H9 (cell line): Measurements from ENCODE around the gene MBOAT2. TPM values are rescaled to one million over a fixed set of nuclear protein-coding genes. Genes with fewer than 3 reads are reported as not detected.

Source experiments
- DNase-seq: peaks from one replicate; pipeline ENCODE4 v3.0.0-alpha.2; 2017
- H2AFZ ChIP-seq: one replicate; pipeline ENCODE4 v1.6.1; 2013; ENCODE audit warnings: mild to moderate bottlenecking, low read length, control low read depth, moderate library complexity
- H2AK5ac ChIP-seq: 2 replicates; pipeline ENCODE4 v1.6.1; 2013; ENCODE audit warnings: low read length, control low read depth, mixed read lengths; ENCODE audit not compliant: insufficient read length
- H2BK120ac ChIP-seq: one replicate; pipeline ENCODE4 v1.6.1; 2013; ENCODE audit warnings: low read depth, mild to moderate bottlenecking, low read length, control low read depth, inconsistent platforms; ENCODE audit not compliant: poor library complexity, severe bottlenecking
- H2BK12ac ChIP-seq: 2 replicates; pipeline ENCODE4 v1.6.1; 2013; ENCODE audit warnings: low read length, control low read depth, mixed read lengths, low read depth; ENCODE audit not compliant: insufficient read length
- H2BK15ac ChIP-seq: 2 replicates; pipeline ENCODE4 v1.6.1; 2013; ENCODE audit warnings: low read depth, low read length, control low read depth
- H2BK20ac ChIP-seq: one replicate; pipeline ENCODE4 v1.6.1; 2013; ENCODE audit warnings: low read depth, mild to moderate bottlenecking, low read length, control low read depth, inconsistent platforms; ENCODE audit not compliant: poor library complexity, severe bottlenecking
- H2BK5ac ChIP-seq: 2 replicates; pipeline ENCODE4 v1.6.1; 2013; ENCODE audit warnings: low read length, control low read depth, mixed read lengths; ENCODE audit not compliant: insufficient read length
- H3K14ac ChIP-seq: 2 replicates; pipeline ENCODE4 v1.6.1; 2013; ENCODE audit warnings: low read length, control low read depth; ENCODE audit not compliant: insufficient read depth
- H3K18ac ChIP-seq: 2 replicates; pipeline ENCODE4 v1.6.1; 2013; ENCODE audit warnings: low read depth, mild to moderate bottlenecking, mixed read lengths, low read length, control low read depth; ENCODE audit not compliant: insufficient read length
- H3K23ac ChIP-seq: 2 replicates; pipeline ENCODE4 v1.6.1; 2013; ENCODE audit warnings: low read length, control low read depth, mixed read lengths, low read depth; ENCODE audit not compliant: insufficient read length
- H3K23me2 ChIP-seq: 2 replicates; pipeline ENCODE4 v1.6.1; 2013; ENCODE audit warnings: low read depth, mild to moderate bottlenecking, mixed read lengths, low read length, control low read depth; ENCODE audit not compliant: insufficient read length, poor library complexity, severe bottlenecking
- H3K27ac ChIP-seq: 2 replicates; pipeline ENCODE4 v1.5.1; 2013; ENCODE audit warnings: low read length, control low read depth, mixed read lengths, low read depth; ENCODE audit not compliant: insufficient read length
- H3K27me3 ChIP-seq: 2 replicates; pipeline ENCODE4 v1.6.1; 2013; ENCODE audit warnings: low read length, control low read depth, inconsistent platforms; ENCODE audit not compliant: insufficient read depth
- H3K4ac ChIP-seq: 2 replicates; pipeline ENCODE4 v1.6.1; 2013; ENCODE audit warnings: low read depth, mild to moderate bottlenecking, control low read depth, inconsistent platforms, low read length, moderate library complexity
- H3K4me1 ChIP-seq: 2 replicates; pipeline ENCODE4 v1.6.1; 2013; ENCODE audit warnings: low read length, control low read depth, inconsistent platforms; ENCODE audit not compliant: insufficient read depth
- H3K4me2 ChIP-seq: 2 replicates; pipeline ENCODE4 v1.6.1; 2013; ENCODE audit warnings: low read length, control low read depth, mixed read lengths; ENCODE audit not compliant: insufficient read length, insufficient read depth
- H3K56ac ChIP-seq: 2 replicates; pipeline ENCODE4 v1.6.1; 2013; ENCODE audit warnings: low read depth, mild to moderate bottlenecking, mixed read lengths, low read length, control low read depth; ENCODE audit not compliant: insufficient read length
- H3K79me1 ChIP-seq: 2 replicates; pipeline ENCODE4 v1.6.1; 2013; ENCODE audit warnings: low read depth, mild to moderate bottlenecking, moderate library complexity, low read length, control low read depth, inconsistent platforms; ENCODE audit not compliant: insufficient read depth, poor library complexity, severe bottlenecking
- H3K79me2 ChIP-seq: 2 replicates; pipeline ENCODE4 v1.6.1; 2013; ENCODE audit warnings: low read length, control low read depth, inconsistent platforms; ENCODE audit not compliant: insufficient read depth
- H3K9ac ChIP-seq: 2 replicates; pipeline ENCODE4 v1.6.1; 2013; ENCODE audit warnings: low read length, control low read depth, mixed read lengths; ENCODE audit not compliant: insufficient read length; ENCODE audit errors: extremely low read depth
- H3K9me3 ChIP-seq: one replicate; pipeline ENCODE4 v1.6.1; 2013; ENCODE audit warnings: low read depth, low read length, inconsistent platforms; ENCODE audit not compliant: control insufficient read depth
- H3T11ph ChIP-seq: one replicate; pipeline ENCODE4 v1.6.1; 2013; ENCODE audit warnings: mild to moderate bottlenecking, low read length, control low read depth, inconsistent platforms
- H4K20me1 ChIP-seq: one replicate; pipeline ENCODE4 v1.6.1; 2013; ENCODE audit not compliant: control insufficient read depth, insufficient read length, insufficient read depth
- H4K5ac ChIP-seq: 2 replicates; pipeline ENCODE4 v1.6.1; 2013; ENCODE audit warnings: low read depth, mild to moderate bottlenecking, mixed read lengths, low read length, control low read depth; ENCODE audit not compliant: insufficient read length
- H4K8ac ChIP-seq: replicated peaks from 2 replicates; pipeline ENCODE4 v1.6.1; 2013; ENCODE audit warnings: low read length, control low read depth, mixed read lengths, low read depth; ENCODE audit not compliant: insufficient read length
- H4K91ac ChIP-seq: 2 replicates; pipeline ENCODE4 v1.6.1; 2013; ENCODE audit warnings: low read depth, mild to moderate bottlenecking, moderate library complexity, mixed read lengths, low read length, control low read depth; ENCODE audit not compliant: insufficient read length
- H3K27ac Mint-ChIP-seq, 3 experiments: 2 replicates in 2 of 3; 3 replicates in 1 of 3; pipeline ENCODE4 v1.8.0; 2020 to 2021; ENCODE audit warnings: mixed read lengths in 3 of 3, mild to moderate bottlenecking in 1 of 3, moderate library complexity in 1 of 3
- H3K27me3 Mint-ChIP-seq: 2 replicates; pipeline ENCODE4 v1.8.0; 2021; ENCODE audit warnings: low read depth, mild to moderate bottlenecking, moderate library complexity, mixed read lengths
- H3K36me3 Mint-ChIP-seq, 3 experiments: 2 replicates in 2 of 3; 3 replicates in 1 of 3; pipeline ENCODE4 v1.8.0; 2020 to 2021; ENCODE audit warnings: low read depth in 3 of 3, mixed read lengths in 3 of 3; ENCODE audit not compliant: insufficient read depth in 1 of 3
- H3K4me1 Mint-ChIP-seq, 2 experiments: 2 replicates each; pipeline ENCODE4 v1.8.0; 2020; ENCODE audit warnings: mixed read lengths in 2 of 2
- H3K4me3 Mint-ChIP-seq, 2 experiments: 2 replicates in 1 of 2; 3 replicates in 1 of 2; pipeline ENCODE4 v1.8.0; 2020 to 2021; ENCODE audit warnings: mild to moderate bottlenecking in 2 of 2, mixed read lengths in 2 of 2, moderate library complexity in 1 of 2
- H3K9me3 Mint-ChIP-seq, 2 experiments: 2 replicates in 1 of 2; 3 replicates in 1 of 2; pipeline ENCODE4 v1.8.0; 2020; ENCODE audit warnings: mild to moderate bottlenecking in 2 of 2, mixed read lengths in 2 of 2, moderate library complexity in 1 of 2
- CTCF ChIP-seq: fragments of 200-600 bp; sonication (generic); conservative IDR thresholded peaks from 3 replicates; pipeline ENCODE4 v1.8.0; 2021; ENCODE audit warnings: antibody characterized with exemption, mild to moderate bottlenecking
- WGBS: extraction: QIAGEN DNeasy Blood & Tissue Kit; methylation state at CpG from one replicate; pipeline ENCODE4 v1.1.7; 2013; ENCODE audit warnings: missing lambda C conversion rate, low lambda C conversion rate, mixed read lengths; ENCODE audit not compliant: insufficient read length; ENCODE audit errors: extremely low coverage; 5-methylcytosine and 5-hydroxymethylcytosine counted together
- total RNA-seq: library from RNA; stranded (reverse); gene quantifications from 2 replicates; pipeline ENCODE4 v1.2.1, GENCODE V29; 2021

MBOAT2 gene
- total RNA-seq, 1 experiment from 2014 or later = 20.2 TPM

GRCh38 chr2:8953525-8953924, 50.0 kb downstream of the MBOAT2 start:
- Histone ChIP-seq H4K8ac (no peak overlapping the region), H3K79me1 (no peaks in the 10 kb centered on the region), H2BK15ac (no peak overlapping the region), H4K91ac (no peak overlapping the region), H2BK12ac (no peak overlapping the region), H3K18ac (no peak overlapping the region), H3K27me3 (no peaks in the 10 kb centered on the region), H3T11ph (no peak overlapping the region), H3K79me2 (no peaks in the 10 kb centered on the region), H2AK5ac (no peak overlapping the region), H3K27ac (no peak overlapping the region), H2AFZ (no peak overlapping the region), H2BK20ac (no peak overlapping the region), H3K56ac (no peak overlapping the region), H3K23me2 (no peaks in the 10 kb centered on the region), H3K4ac (no peak overlapping the region), H3K23ac (no peak overlapping the region), H3K14ac (no peak overlapping the region), H3K9ac (no peak overlapping the region), H4K5ac (no peak overlapping the region), H2BK120ac (no peak overlapping the region), H3K4me2 (no peak overlapping the region), H3K4me1 (no peaks in the 10 kb centered on the region; the same call in 1 of the 2 replicates), H3K9me3 (no peaks in the 10 kb centered on the region), H2BK5ac (no peak overlapping the region), H4K20me1 (no peaks in the 10 kb centered on the region)
- no peaks in the 10 kb centered on the region for H3K27me3 Mint-ChIP-seq
- peaks cover 9 to 15% of the 10 kb centered on the region in 2 experiments for H3K4me1 Mint-ChIP-seq
- H3K9me3 Mint-ChIP-seq = peaks cover 45 to 50% of the 10 kb centered on the region in 2 experiments
- H3K36me3 Mint-ChIP-seq = peaks cover 28 to 52% (median 29%) of the 10 kb centered on the region in 3 experiments
- no peak overlapping the region for H3K27ac Mint-ChIP-seq
- H3K4me3 Mint-ChIP-seq = no peak overlapping the region
- DNase-seq = no peak
- no peak for TF ChIP-seq CTCF
- no CpG with 5 or more reads among the region's 1 CpG for WGBS
